ENCODE measurements around the gene KIF3A. TPM values are rescaled to one million over a fixed set of nuclear protein-coding genes. Genes with fewer than 3 reads are reported as not detected.

The KIF3A gene
- total RNA-seq, 1 donor from 2014 or later = 33.6 TPM

- H3K36me3 Mint-ChIP-seq (ENCODE audit: insufficient read depth) = peaks cover 2% of the 10 kb centered on the region
- no peak overlapping the region for H3K4me3 Mint-ChIP-seq (ENCODE audit: low read depth)
- peaks cover 35% of the 10 kb centered on the region for H3K27me3 Mint-ChIP-seq
- H3K4me1 Mint-ChIP-seq (ENCODE audit: low read depth) = no peaks in the 10 kb centered on the region
- no peak for DNase-seq (ENCODE audit: low spot score, unreplicated experiment)
- no peak overlapping the region for H3K27ac Mint-ChIP-seq
- H3K9me3 Mint-ChIP-seq (ENCODE audit: low read depth) = no peaks in the 10 kb centered on the region
- TF ChIP-seq CTCF (IDR thresholded peaks at IDR 0.05; ENCODE audit: unreplicated experiment) = no peak
These were observed 14.7 kb upstream of the KIF3A start for GRCh38 chr5:132751971-132752580.

- H3K27ac Mint-ChIP-seq = no peak overlapping the region
- H3K4me1 Mint-ChIP-seq (ENCODE audit: low read depth) = no peaks in the 10 kb centered on the region
- peaks cover 37% of the 10 kb centered on the region for H3K27me3 Mint-ChIP-seq
- no peaks in the 10 kb centered on the region for H3K9me3 Mint-ChIP-seq (ENCODE audit: low read depth)
- H3K4me3 Mint-ChIP-seq (ENCODE audit: low read depth) = no peak overlapping the region
- DNase-seq (ENCODE audit: low spot score, unreplicated experiment) = no peak
- no peak for TF ChIP-seq CTCF (IDR thresholded peaks at IDR 0.05; ENCODE audit: unreplicated experiment)
- peaks cover 2% of the 10 kb centered on the region for H3K36me3 Mint-ChIP-seq (ENCODE audit: insufficient read depth)
These were observed 14.1 kb upstream of the KIF3A start for GRCh38 chr5:132751444-132751843.

- H3K4me3 Mint-ChIP-seq (ENCODE audit: low read depth) = no peak overlapping the region
These were observed 13.3 kb upstream of the KIF3A start for GRCh38 chr5:132750471-132751230.

GRCh38 chr5:132749506-132749905 lies 12.2 kb upstream of the KIF3A start:
- H3K27ac Mint-ChIP-seq = no peak overlapping the region
- H3K4me3 Mint-ChIP-seq (ENCODE audit: low read depth) = no peak overlapping the region
- peaks cover 55% of the 10 kb centered on the region for H3K27me3 Mint-ChIP-seq
- no peaks in the 10 kb centered on the region for H3K36me3 Mint-ChIP-seq (ENCODE audit: insufficient read depth)
- no peak for DNase-seq (ENCODE audit: low spot score, unreplicated experiment)
- H3K4me1 Mint-ChIP-seq (ENCODE audit: low read depth) = no peaks in the 10 kb centered on the region
- H3K9me3 Mint-ChIP-seq (ENCODE audit: low read depth) = no peaks in the 10 kb centered on the region
- TF ChIP-seq CTCF (IDR thresholded peaks at IDR 0.05; ENCODE audit: unreplicated experiment) = no peak

More at GRCh38 chr5:132750471-132751230, 13.3 kb upstream of the KIF3A start:
- no peak overlapping the region for H3K27ac Mint-ChIP-seq
- no peak for DNase-seq (ENCODE audit: low spot score, unreplicated experiment)
- no peak for TF ChIP-seq CTCF (IDR thresholded peaks at IDR 0.05; ENCODE audit: unreplicated experiment)
- H3K9me3 Mint-ChIP-seq (ENCODE audit: low read depth) = no peaks in the 10 kb centered on the region
- no peaks in the 10 kb centered on the region for H3K4me1 Mint-ChIP-seq (ENCODE audit: low read depth)
- peaks cover 45% of the 10 kb centered on the region for H3K27me3 Mint-ChIP-seq
- no peaks in the 10 kb centered on the region for H3K36me3 Mint-ChIP-seq (ENCODE audit: insufficient read depth)

GRCh38 chr5:132748522-132749000 lies 11.2 kb upstream of the KIF3A start:
- no peaks in the 10 kb centered on the region for H3K36me3 Mint-ChIP-seq (ENCODE audit: insufficient read depth)
- peaks cover 58% of the 10 kb centered on the region for H3K27me3 Mint-ChIP-seq
- no peak overlapping the region for H3K27ac Mint-ChIP-seq
- H3K4me1 Mint-ChIP-seq (ENCODE audit: low read depth) = no peaks in the 10 kb centered on the region
- H3K4me3 Mint-ChIP-seq (ENCODE audit: low read depth) = peak overlapping the region; percentile 21
- no peak for TF ChIP-seq CTCF (IDR thresholded peaks at IDR 0.05; ENCODE audit: unreplicated experiment)
- DNase-seq (ENCODE audit: low spot score, unreplicated experiment) = no peak
- no peaks in the 10 kb centered on the region for H3K9me3 Mint-ChIP-seq (ENCODE audit: low read depth)

Data from progenitor cell of endocrine pancreas (in vitro differentiated cells).